KMS-11 (cell line): ENCODE data around the gene NUFIP1.
"Not testable (repeated sequence)": the region's sequence is repeated elsewhere in the genome, so short reads cannot be mapped to it uniquely, and the experiment has no call there.

ENCODE experiments used
- H2AFZ ChIP-seq: fragments of 200-600 bp; sonication (generic); 2 replicates; pipeline ENCODE4 v1.6.1; 2016; ENCODE audit warnings: antibody characterized with exemption, mixed run types, low read depth
- H3K27ac ChIP-seq: fragments of 200-600 bp; sonication (generic); 2 replicates; pipeline ENCODE4 v1.6.1; 2016; ENCODE audit warnings: mild to moderate bottlenecking, mixed run types
- H3K27me3 ChIP-seq: fragments of 200-600 bp; sonication (generic); 2 replicates; pipeline ENCODE4 v1.6.1; 2017; ENCODE audit warnings: mild to moderate bottlenecking, low read depth, mixed run types, moderate library complexity; ENCODE audit not compliant: insufficient read depth
- H3K36me3 ChIP-seq: fragments of 200-600 bp; sonication (generic); 2 replicates; pipeline ENCODE4 v1.6.1; 2017; ENCODE audit warnings: mild to moderate bottlenecking, mixed run types; ENCODE audit not compliant: insufficient read depth
- H3K4me1 ChIP-seq: fragments of 200-600 bp; sonication (generic); 2 replicates; pipeline ENCODE4 v1.6.1; 2016; ENCODE audit warnings: mild to moderate bottlenecking, low read depth, mixed run types; ENCODE audit not compliant: poor library complexity, severe bottlenecking
- H3K4me2 ChIP-seq: fragments of 200-600 bp; sonication (generic); 2 replicates; pipeline ENCODE4 v1.7.0; 2016; ENCODE audit warnings: mild to moderate bottlenecking, mixed run types
- H3K4me3 ChIP-seq: fragments of 200-600 bp; sonication (generic); IDR thresholded peaks from 2 replicates; pipeline ENCODE4 v1.6.1; 2017; ENCODE audit warnings: low read depth, low read length, mixed read lengths; ENCODE audit not compliant: insufficient read depth
- H3K79me2 ChIP-seq: fragments of 200-600 bp; sonication (generic); 2 replicates; pipeline ENCODE4 v1.6.1; 2016; ENCODE audit warnings: low read depth, mixed run types; ENCODE audit not compliant: insufficient read depth
- H3K9ac ChIP-seq: fragments of 200-600 bp; sonication (generic); 2 replicates; pipeline ENCODE4 v1.6.1; 2016; ENCODE audit warnings: mild to moderate bottlenecking, mixed run types
- H4K20me1 ChIP-seq: fragments of 200-600 bp; sonication (generic); 2 replicates; pipeline ENCODE4 v1.6.1; 2016; ENCODE audit warnings: mild to moderate bottlenecking, mixed run types; ENCODE audit not compliant: insufficient read depth
- CTCF ChIP-seq: fragments of 200-600 bp; sonication (generic); conservative IDR thresholded peaks from 2 replicates; pipeline ENCODE4 v1.6.1; 2017; ENCODE audit warnings: low read depth, mild to moderate bottlenecking, antibody characterized with exemption, low read length, moderate library complexity, mixed read lengths

Gene NUFIP1

GRCh38 chr13:45021250-45021649 is 32.0 kb upstream of the NUFIP1 start:
- H4K20me1 ChIP-seq = no peaks in the 10 kb centered on the region
- no peaks in the 10 kb centered on the region for H3K36me3 ChIP-seq
- H3K4me2 ChIP-seq = no peak overlapping the region
- no peak overlapping the region for H3K4me3 ChIP-seq
- H2AFZ ChIP-seq = no peak overlapping the region
- H3K27me3 ChIP-seq = no peaks in the 10 kb centered on the region
- no peak overlapping the region for H3K27ac ChIP-seq
- no peak overlapping the region for H3K9ac ChIP-seq
- H3K79me2 ChIP-seq = no peaks in the 10 kb centered on the region
- peaks cover 3% of the 10 kb centered on the region for H3K4me1 ChIP-seq
- no peak for TF ChIP-seq CTCF

GRCh38 chr13:45019981-45020380 is 30.7 kb upstream of the NUFIP1 start:
- not testable (repeated sequence) for H3K9ac ChIP-seq, H3K4me3 ChIP-seq, H3K27ac ChIP-seq, H3K36me3 ChIP-seq, H4K20me1 ChIP-seq, H3K79me2 ChIP-seq, H3K4me1 ChIP-seq, H3K4me2 ChIP-seq, H3K27me3 ChIP-seq, H2AFZ ChIP-seq

- Histone ChIP-seq H3K9ac (no peak overlapping the region), H3K27me3 (no peaks in the 10 kb centered on the region), H3K36me3 (no peaks in the 10 kb centered on the region), H4K20me1 (no peaks in the 10 kb centered on the region), H3K27ac (no peak overlapping the region), H2AFZ (no peak overlapping the region), H3K4me2 (no peak overlapping the region), H3K79me2 (no peaks in the 10 kb centered on the region), H3K4me3 (no peak overlapping the region), H3K4me1 (no peaks in the 10 kb centered on the region)
- TF ChIP-seq CTCF = no peak
Observed at GRCh38 chr13:45016792-45017425, 27.6 kb upstream of the NUFIP1 start.

DNA sequence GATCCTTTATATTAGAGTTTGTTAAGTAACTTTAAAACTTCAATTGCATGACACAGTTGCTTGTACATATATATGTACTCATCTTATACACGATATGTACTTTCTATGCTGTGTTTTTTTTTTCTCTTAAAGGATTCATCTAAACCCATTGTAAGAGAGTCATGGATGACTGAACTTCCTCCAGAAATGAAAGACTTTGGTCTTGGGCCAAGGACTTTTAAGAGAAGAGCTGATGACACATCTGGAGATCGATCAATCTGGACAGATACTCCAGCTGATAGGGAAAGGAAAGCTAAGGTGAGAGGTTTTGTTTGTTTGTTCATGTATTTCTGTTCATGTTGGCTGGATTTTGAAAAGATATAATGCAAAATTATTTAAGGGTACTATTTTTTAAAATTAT is 26.0 kb upstream of the NUFIP1 start:
- no peaks in the 10 kb centered on the region for H3K36me3 ChIP-seq
- no peak overlapping the region for H2AFZ ChIP-seq
- H3K9ac ChIP-seq = no peak overlapping the region
- no peak for TF ChIP-seq CTCF
- no peak overlapping the region for H3K4me2 ChIP-seq
- H3K27me3 ChIP-seq = no peaks in the 10 kb centered on the region
- H3K79me2 ChIP-seq = no peaks in the 10 kb centered on the region
- H3K4me3 ChIP-seq = no peak overlapping the region
- H4K20me1 ChIP-seq = no peaks in the 10 kb centered on the region
- H3K27ac ChIP-seq = no peak overlapping the region
- H3K4me1 ChIP-seq = no peaks in the 10 kb centered on the region

DNA sequence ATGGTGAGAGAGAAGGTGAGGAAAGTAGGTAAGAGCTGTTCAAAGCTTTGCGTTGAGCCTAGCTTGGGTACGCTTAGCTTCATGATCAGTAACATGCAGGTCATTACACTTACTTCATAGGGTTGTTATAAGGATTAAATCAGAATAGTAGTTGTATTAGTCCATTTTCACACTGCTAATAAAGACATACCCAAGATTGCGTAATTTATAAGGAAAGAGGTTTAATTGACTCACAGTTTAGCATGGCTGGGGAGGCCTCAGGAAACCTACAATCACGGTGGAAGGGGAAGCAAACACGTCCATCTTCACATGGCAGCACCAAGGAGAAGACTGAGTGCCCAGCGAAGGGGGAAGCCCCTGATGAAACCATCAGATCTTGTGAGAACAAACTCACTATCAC is 21.9 kb upstream of the NUFIP1 start:
- Histone ChIP-seq H3K27me3 (no peaks in the 10 kb centered on the region), H3K79me2 (no peaks in the 10 kb centered on the region), H3K4me2 (no peak overlapping the region), H3K9ac (no peak overlapping the region), H4K20me1 (no peaks in the 10 kb centered on the region), H3K27ac (no peak overlapping the region), H3K4me1 (no peaks in the 10 kb centered on the region), H3K4me3 (no peak overlapping the region), H2AFZ (no peak overlapping the region), H3K36me3 (no peaks in the 10 kb centered on the region)
- no peak for TF ChIP-seq CTCF
